NOMO-1 treated with dmso at 0.1 percent for 144 hours (cell line): ENCODE data around the gene KATNBL1.

Experiments
- DNase-seq: peaks from one replicate; lab custom pipeline; 2025; ENCODE audit not compliant: unreplicated experiment; lab: John Stamatoyannopoulos, UW

Gene KATNBL1

GRCh38 chr15:34209421-34210282 is at the start of gene KATNBL1:
KATNBL1 (minus strand) TSS chr15:34210096; CDS start chr15:34163676, 46,420 bp downstream.
- peak; percentile 89 for DNase-seq

- no peak for DNase-seq
Measured at GRCh38 chr15:34259566-34259965, 49.7 kb upstream of the KATNBL1 start.

- DNase-seq = no peak
Measured at GRCh38 chr15:34258151-34258550, 48.3 kb upstream of the KATNBL1 start.

GRCh38 chr15:34252545-34252944 is 42.6 kb upstream of the KATNBL1 start:
- DNase-seq = no peak

GRCh38 chr15:34248190-34248589 is 38.3 kb upstream of the KATNBL1 start:
- DNase-seq = no peak

GRCh38 chr15:34246276-34246976 is 36.5 kb upstream of the KATNBL1 start:
- DNase-seq = no peak

GRCh38 chr15:34243226-34243625 is 33.3 kb upstream of the KATNBL1 start:
- no peak for DNase-seq

GRCh38 chr15:34242331-34242710 is 32.4 kb upstream of the KATNBL1 start:
- no peak for DNase-seq

- no peak for DNase-seq
Measured at GRCh38 chr15:34241376-34242330, 31.8 kb upstream of the KATNBL1 start.

- no peak for DNase-seq
Measured at GRCh38 chr15:34240537-34240936, 30.6 kb upstream of the KATNBL1 start.

GRCh38 chr15:34239151-34239808 is 29.4 kb upstream of the KATNBL1 start:
- no peak for DNase-seq

- DNase-seq = no peak
Measured at GRCh38 chr15:34233614-34234013, 23.7 kb upstream of the KATNBL1 start.

- DNase-seq = no peak
Measured at GRCh38 chr15:34223904-34224596, 14.2 kb upstream of the KATNBL1 start.

GRCh38 chr15:34217587-34218225 is 7.8 kb upstream of the KATNBL1 start:
- DNase-seq = no peak

- no peak for DNase-seq
Measured at GRCh38 chr15:34216527-34217270, 6.8 kb upstream of the KATNBL1 start.

- DNase-seq = no peak
Measured at GRCh38 chr15:34214135-34214534, 4.2 kb upstream of the KATNBL1 start.

- no peak for DNase-seq
Measured at GRCh38 chr15:34213690-34214089, 3.8 kb upstream of the KATNBL1 start.

GRCh38 chr15:34206011-34206410 is 3.9 kb downstream of the KATNBL1 start:
- DNase-seq = no peak

- DNase-seq = no peak
Measured at GRCh38 chr15:34203936-34204335, 6.0 kb downstream of the KATNBL1 start.
